Ectodermal cell (in vitro differentiated cells): Measurements from ENCODE around the gene TCF15.

Source experiments
- H3K27ac ChIP-seq: 2 replicates; pipeline ENCODE4 v1.7.0; 2013; ENCODE audit warnings: mild to moderate bottlenecking, low read depth, low read length; ENCODE audit not compliant: insufficient read depth, poor library complexity, severe bottlenecking
- H3K27me3 ChIP-seq: 2 replicates; pipeline ENCODE4 v1.7.0; 2013; ENCODE audit warnings: mild to moderate bottlenecking, low read length; ENCODE audit not compliant: insufficient read depth, control insufficient read depth, poor library complexity, severe bottlenecking
- H3K36me3 ChIP-seq: one replicate; pipeline ENCODE4 v1.7.0; 2013; ENCODE audit warnings: low read length; ENCODE audit not compliant: control insufficient read depth, insufficient read depth
- H3K4me1 ChIP-seq: one replicate; pipeline ENCODE4 v1.7.0; 2013; ENCODE audit warnings: low read length; ENCODE audit not compliant: control insufficient read depth, insufficient read depth
- H3K4me3 ChIP-seq: 2 replicates; pipeline ENCODE4 v1.7.0; 2013; ENCODE audit warnings: low read depth, low read length, control low read depth; ENCODE audit not compliant: insufficient read depth
- H3K9me3 ChIP-seq: 2 replicates; pipeline ENCODE4 v1.7.0; 2013; ENCODE audit warnings: mild to moderate bottlenecking, low read length, moderate library complexity; ENCODE audit not compliant: control insufficient read depth
- WGBS, 2 experiments: methylation state at CpG; one replicate each; pipeline ENCODE4 v1.1.7; 2013; ENCODE audit warnings: missing lambda C conversion rate in 2 of 2; 5-methylcytosine and 5-hydroxymethylcytosine counted together

TCF15 gene

GRCh38 chr20:625360-625932 lies 15.3 kb upstream of the TCF15 start:
- Histone ChIP-seq H3K4me3 (no peak overlapping the region), H3K36me3 (no peaks in the 10 kb centered on the region), H3K27ac (no peak overlapping the region), H3K27me3 (no peaks in the 10 kb centered on the region), H3K4me1 (peaks cover 4% of the 10 kb centered on the region), H3K9me3 (no peaks in the 10 kb centered on the region)
- 96 to 98% methylated on average over 4 of the region's 4 CpGs for WGBS, 2 experiments

- Histone ChIP-seq H3K36me3 (no peaks in the 10 kb centered on the region), H3K9me3 (no peaks in the 10 kb centered on the region), H3K27me3 (no peaks in the 10 kb centered on the region), H3K27ac (no peak overlapping the region), H3K4me1 (peaks cover 4% of the 10 kb centered on the region), H3K4me3 (no peak overlapping the region)
- 88 to 96% methylated on average over 4 of the region's 4 CpGs for WGBS, 2 experiments
These were observed 13.6 kb upstream of the TCF15 start for GRCh38 chr20:623704-624103.

GRCh38 chr20:623021-623420 lies 12.9 kb upstream of the TCF15 start:
- Histone ChIP-seq H3K9me3 (no peaks in the 10 kb centered on the region), H3K27ac (no peak overlapping the region), H3K4me1 (peaks cover 4% of the 10 kb centered on the region), H3K27me3 (no peaks in the 10 kb centered on the region), H3K4me3 (no peak overlapping the region), H3K36me3 (no peaks in the 10 kb centered on the region)
- WGBS, 2 experiments, result 37 to 50% methylated on average over 4 of the region's 4 CpGs

- Histone ChIP-seq H3K27ac (no peak overlapping the region), H3K36me3 (no peaks in the 10 kb centered on the region), H3K4me1 (peaks cover 4% of the 10 kb centered on the region), H3K4me3 (no peak overlapping the region), H3K27me3 (no peaks in the 10 kb centered on the region), H3K9me3 (peaks cover 3% of the 10 kb centered on the region)
- WGBS, 2 experiments, result 89 to 94% methylated on average over 7 of the region's 7 CpGs
These were observed 12.1 kb upstream of the TCF15 start for GRCh38 chr20:622161-622560.

- Histone ChIP-seq H3K4me1 (peaks cover 4% of the 10 kb centered on the region), H3K4me3 (no peak overlapping the region), H3K27me3 (no peaks in the 10 kb centered on the region), H3K9me3 (peaks cover 3% of the 10 kb centered on the region), H3K27ac (no peak overlapping the region), H3K36me3 (no peaks in the 10 kb centered on the region)
- whole genome bisulfite sequencing, 2 experiments, result 50 to 54% methylated on average over 5 of the region's 5 CpGs
These were observed 11.1 kb upstream of the TCF15 start for GRCh38 chr20:621125-621756.

- peaks cover 3% of the 10 kb centered on the region for H3K9me3 ChIP-seq
- peaks cover 4% of the 10 kb centered on the region for H3K4me1 ChIP-seq
- no peak overlapping the region for H3K27ac ChIP-seq
- WGBS, 2 experiments, result 76 to 79% methylated on average over 7 of the region's 7 CpGs
- no peaks in the 10 kb centered on the region for H3K36me3 ChIP-seq
- no peaks in the 10 kb centered on the region for H3K27me3 ChIP-seq
- H3K4me3 ChIP-seq, result no peak overlapping the region
These were observed 10.1 kb upstream of the TCF15 start for GRCh38 chr20:620246-620645.

GRCh38 chr20:618980-619379 lies 8.9 kb upstream of the TCF15 start:
- Histone ChIP-seq H3K4me3 (no peak overlapping the region), H3K9me3 (peaks cover 3% of the 10 kb centered on the region), H3K27me3 (no peaks in the 10 kb centered on the region), H3K4me1 (peaks cover 4% of the 10 kb centered on the region), H3K36me3 (no peaks in the 10 kb centered on the region), H3K27ac (no peak overlapping the region)
- WGBS, 2 experiments, result 90 to 94% methylated on average over 5 of the region's 5 CpGs

GRCh38 chr20:617934-618690 lies 8.0 kb upstream of the TCF15 start:
- no peak overlapping the region for H3K4me3 ChIP-seq
- H3K27me3 ChIP-seq, result no peaks in the 10 kb centered on the region
- H3K9me3 ChIP-seq, result peaks cover 3% of the 10 kb centered on the region
- no peak overlapping the region for H3K27ac ChIP-seq
- WGBS, 2 experiments, result 89 to 92% methylated on average over 4 of the region's 4 CpGs
- no peaks in the 10 kb centered on the region for H3K36me3 ChIP-seq
- peaks cover 4% of the 10 kb centered on the region for H3K4me1 ChIP-seq

- Histone ChIP-seq H3K4me1 (peaks cover 9% of the 10 kb centered on the region), H3K9me3 (peaks cover 3% of the 10 kb centered on the region), H3K4me3 (no peak overlapping the region), H3K36me3 (no peaks in the 10 kb centered on the region), H3K27me3 (peaks cover 19% of the 10 kb centered on the region), H3K27ac (no peak overlapping the region)
- 95 to 96% methylated on average over 4 of the region's 4 CpGs for WGBS, 2 experiments
These were observed 5.4 kb upstream of the TCF15 start for GRCh38 chr20:615514-615913.

- Histone ChIP-seq H3K27ac (no peak overlapping the region), H3K9me3 (no peaks in the 10 kb centered on the region), H3K4me1 (peaks cover 9% of the 10 kb centered on the region), H3K4me3 (no peak overlapping the region), H3K27me3 (peaks cover 42% of the 10 kb centered on the region), H3K36me3 (no peaks in the 10 kb centered on the region)
- 54 to 55% methylated on average over 8 of the region's 8 CpGs for WGBS, 2 experiments
These were observed 1.7 kb upstream of the TCF15 start for GRCh38 chr20:611843-612185.
